Occipital lobe (tissue), 2 donors: ENCODE measurements around the gene ARMC9. TPM values are rescaled to one million over a fixed set of nuclear protein-coding genes. Genes with fewer than 3 reads are reported as not detected.
"Not testable (repeated sequence)": the region's sequence is repeated elsewhere in the genome, so short reads cannot be mapped to it uniquely, and the experiment has no call there.

Source experiments
- DNase-seq: peaks from one replicate; lab custom pipeline; 2025; lab: John Stamatoyannopoulos, UW
- total RNA-seq: library from RNA; depleted of rRNA; stranded (reverse); fragments of >200 nt; gene quantifications from one replicate; pipeline ENCODE4 v1.2.3, GENCODE V29; 2014

Gene ARMC9
- total RNA-seq, 1 donor from 2014 or later, result 16.1 TPM

- DNase-seq, result no peak
These were observed 16.4 kb upstream of the ARMC9 start for GRCh38 chr2:231181860-231182512.

DNA sequence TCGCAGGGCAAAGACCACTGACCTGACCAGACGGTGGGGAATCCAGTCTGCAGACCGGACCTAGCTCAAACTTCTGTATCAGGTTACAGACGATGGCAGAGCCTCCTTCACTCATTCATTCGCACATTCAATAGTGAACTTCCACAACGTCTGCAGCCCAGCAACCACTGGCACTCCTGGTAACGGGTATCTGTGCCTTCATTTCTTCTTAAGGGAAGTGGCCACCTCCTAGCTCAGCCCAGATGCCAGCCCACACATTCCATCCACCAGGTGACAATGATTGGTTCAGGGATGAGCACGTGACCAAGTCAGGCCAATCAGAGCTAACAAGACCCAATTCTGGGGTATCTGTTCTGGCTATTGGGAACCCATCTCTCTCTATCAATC, 15.9 kb upstream of the ARMC9 start:
- DNase-seq, result no peak

DNA sequence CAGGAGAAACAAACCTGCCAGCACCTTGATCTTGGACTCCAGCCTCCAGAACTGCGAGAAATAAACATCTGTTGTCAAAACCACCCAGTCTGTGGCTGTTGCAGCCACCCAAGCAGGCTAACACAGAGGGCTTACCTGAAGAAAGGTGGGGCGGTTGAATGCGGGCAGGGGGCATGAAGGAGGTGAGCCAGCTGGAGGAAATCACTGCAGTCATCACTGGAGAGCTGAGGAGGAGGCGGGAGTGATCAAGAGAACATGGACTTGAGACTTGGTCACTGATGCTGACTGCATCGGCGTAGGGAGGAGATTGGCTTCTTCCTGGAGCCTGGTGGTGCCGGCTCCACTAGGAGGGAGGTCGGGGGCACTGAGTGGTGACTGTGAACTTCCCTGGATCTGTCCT, 14.6 kb upstream of the ARMC9 start:
- DNase-seq, result no peak

DNA sequence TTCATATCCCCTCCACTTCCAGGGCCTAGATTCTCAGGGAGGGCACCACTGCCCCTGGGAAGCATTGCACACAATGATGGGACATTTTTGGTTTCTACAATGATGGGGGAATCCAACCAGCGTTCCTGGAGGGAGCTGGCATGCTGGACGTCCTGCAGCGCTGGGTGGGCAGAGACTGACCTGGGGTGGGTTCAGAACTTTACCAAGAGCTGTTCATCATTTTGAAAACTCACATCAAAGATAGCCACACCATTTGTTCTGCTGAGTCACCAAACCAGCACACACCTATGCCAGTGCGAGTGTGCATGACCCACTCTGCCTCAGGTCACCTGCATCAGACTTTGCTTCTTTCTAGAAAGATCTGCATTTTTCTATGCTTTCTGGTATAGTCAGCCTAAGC, 14.1 kb upstream of the ARMC9 start:
- no peak for DNase-seq

GRCh38 chr2:231185050-231185725, 13.2 kb upstream of the ARMC9 start:
- DNase-seq, result no peak

- no peak for DNase-seq
These were observed 12.5 kb upstream of the ARMC9 start for GRCh38 chr2:231185886-231186285.

GRCh38 chr2:231186325-231186724, 12.1 kb upstream of the ARMC9 start:
- DNase-seq, result no peak

DNA sequence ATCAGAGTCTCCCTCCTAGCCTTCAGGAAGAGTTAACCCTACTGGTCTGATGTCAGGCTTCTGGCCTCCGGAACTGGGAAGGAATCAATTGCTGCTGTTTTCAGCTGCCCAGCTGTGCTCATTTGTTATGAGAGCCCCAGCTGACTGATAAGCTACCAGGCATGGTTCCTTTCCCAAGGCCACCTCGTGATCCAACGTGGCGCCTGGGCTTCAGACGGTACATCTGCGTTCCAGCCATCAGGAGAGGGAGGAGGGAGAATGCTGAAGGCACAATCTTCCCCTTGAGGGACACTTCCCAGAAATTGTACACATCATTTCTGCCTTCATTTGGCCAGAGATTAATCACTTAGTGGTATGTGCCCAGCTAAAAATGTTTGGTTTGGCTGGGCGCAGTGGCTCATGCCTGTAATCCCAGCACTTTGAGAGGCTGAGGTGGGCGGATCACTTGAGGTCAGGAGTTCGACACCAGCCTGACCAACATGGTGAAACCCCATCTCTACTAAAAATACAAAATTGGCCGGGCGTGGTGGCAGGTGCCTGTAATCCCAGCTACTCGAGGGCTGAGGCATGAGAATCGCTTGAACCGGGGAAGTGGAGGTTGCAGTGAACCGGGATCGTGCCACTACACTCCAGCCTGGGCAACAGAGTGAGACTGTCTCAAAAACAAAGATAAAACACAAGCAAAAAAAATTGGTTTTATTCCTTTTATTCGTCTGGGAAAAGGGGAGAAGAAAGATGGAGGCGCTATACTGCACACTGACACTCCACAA, 10.5 kb upstream of the ARMC9 start:
- DNase-seq, result no peak

GRCh38 chr2:231188506-231189170, 9.8 kb upstream of the ARMC9 start:
- no peak for DNase-seq

DNA sequence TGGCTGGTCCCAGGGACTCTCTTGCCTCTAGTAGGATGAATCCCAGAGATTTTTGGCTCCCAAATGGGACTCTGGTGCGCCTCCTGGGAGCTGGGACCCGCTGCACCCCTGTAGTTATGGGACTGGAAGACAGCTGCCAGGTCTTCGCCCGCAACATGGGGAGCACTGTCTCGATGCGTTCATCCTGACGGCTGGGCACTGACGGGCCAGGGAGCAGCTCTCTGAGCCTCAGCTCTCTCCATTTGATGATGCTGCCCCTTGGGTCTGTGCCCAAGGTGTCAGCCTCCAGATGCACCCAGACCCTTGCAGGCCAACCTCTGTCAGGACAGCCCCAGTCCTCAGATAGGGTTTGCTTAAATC, 9.3 kb upstream of the ARMC9 start:
- no peak for DNase-seq

DNA sequence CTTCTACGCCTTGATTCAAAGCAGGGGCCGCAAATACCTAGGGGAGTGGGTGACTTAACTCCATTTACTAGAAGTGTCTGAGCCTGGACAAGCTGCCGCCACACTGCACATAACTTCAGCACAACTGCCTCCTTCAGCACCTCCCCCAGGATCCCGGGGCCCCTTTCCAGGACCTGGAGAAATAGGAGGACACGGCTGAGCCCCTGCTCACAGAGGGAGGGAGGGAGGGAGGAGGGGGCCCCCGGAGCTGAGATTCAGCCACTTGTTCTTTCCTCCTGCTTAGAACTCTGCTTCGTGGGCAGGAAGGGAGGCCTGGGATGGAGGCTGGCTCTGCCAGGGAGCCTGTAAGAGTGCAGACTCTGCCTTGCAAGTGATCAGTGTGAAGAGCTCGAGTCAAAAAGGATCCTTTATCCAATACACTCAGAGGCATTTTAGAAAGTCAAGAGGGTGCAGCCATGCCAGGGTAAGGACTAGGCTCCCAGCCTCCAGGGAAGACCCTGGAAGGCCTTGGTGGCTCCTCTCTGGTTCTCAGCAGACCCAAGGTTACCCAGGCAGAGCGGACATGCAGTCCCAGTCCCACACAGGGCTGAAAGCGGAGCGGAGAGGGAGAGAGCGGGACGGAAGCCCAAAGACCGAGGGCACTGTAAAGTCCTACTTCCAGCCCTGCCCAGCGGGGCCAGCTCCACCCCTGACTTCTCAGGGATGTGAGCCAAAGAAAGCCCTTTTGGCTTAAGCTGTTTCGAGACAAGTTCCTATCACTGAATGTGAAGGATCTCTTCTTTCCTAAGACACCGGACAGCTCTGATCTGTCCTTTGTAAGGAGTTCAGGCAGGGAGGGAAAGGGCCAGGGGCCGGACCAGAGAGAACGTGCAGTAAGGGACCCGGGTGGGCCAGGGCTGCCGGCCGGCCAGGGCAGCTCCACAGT, 8.6 kb upstream of the ARMC9 start:
- DNase-seq, result no peak

DNA sequence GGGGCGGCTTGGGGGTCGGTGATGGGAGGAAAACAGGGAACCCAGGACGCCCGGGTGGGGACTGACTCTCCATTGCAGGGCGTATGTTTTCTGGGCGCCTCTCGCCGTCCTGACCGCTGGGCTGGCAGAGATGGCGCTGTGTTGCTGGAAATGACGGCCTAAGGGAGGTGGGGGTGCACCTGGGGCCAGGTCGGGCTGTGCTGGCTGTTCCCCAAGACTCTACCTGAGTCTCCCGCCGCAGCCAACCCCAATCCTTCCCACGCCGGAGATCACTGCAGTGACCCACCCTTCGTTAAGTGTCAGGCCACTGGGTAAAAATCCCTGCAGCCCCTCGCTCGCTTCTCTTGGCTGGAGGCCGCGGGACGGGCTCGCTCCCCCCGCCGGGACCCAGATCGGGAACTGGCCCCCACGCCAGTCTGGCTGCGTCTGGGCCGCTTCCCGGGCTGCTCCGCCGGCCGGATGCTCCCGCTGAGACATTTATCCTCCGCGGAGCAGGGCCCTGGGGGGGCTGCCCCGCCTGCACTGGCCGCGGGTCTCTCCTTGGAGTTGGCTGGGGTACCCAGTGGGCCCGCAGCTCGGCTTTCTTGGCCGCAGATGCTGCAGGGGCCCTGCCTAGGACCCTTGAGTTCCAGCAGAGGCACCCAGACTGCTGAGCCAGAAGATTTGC, 7.8 kb upstream of the ARMC9 start:
- DNase-seq, result no peak

GRCh38 chr2:231191896-231192872, 6.2 kb upstream of the ARMC9 start:
- DNase-seq, result no peak

- no peak for DNase-seq
These were observed 5.2 kb upstream of the ARMC9 start for GRCh38 chr2:231193216-231193615.

- DNase-seq, result no peak
These were observed 1.8 kb upstream of the ARMC9 start for GRCh38 chr2:231196592-231196991.

DNA sequence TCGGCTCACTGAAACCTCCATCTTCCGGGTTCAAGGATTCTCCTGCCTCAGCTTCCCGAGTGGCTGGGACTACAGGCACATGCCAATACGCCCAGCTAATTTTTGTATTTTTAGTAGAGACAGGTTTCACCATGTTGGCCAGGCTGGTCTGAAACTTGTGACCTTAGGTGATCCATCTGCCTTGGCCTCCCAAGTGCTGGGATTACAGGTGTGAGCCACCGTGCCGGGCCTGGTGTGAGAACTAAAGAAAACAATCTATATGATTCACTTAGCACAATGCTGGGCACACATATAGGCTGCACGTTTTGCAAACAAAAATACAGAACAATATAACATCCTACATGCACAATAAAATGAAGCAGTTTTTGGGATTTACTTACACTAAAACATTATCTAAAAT, 1.2 kb upstream of the ARMC9 start:
- not testable (repeated sequence) for DNase-seq

DNA sequence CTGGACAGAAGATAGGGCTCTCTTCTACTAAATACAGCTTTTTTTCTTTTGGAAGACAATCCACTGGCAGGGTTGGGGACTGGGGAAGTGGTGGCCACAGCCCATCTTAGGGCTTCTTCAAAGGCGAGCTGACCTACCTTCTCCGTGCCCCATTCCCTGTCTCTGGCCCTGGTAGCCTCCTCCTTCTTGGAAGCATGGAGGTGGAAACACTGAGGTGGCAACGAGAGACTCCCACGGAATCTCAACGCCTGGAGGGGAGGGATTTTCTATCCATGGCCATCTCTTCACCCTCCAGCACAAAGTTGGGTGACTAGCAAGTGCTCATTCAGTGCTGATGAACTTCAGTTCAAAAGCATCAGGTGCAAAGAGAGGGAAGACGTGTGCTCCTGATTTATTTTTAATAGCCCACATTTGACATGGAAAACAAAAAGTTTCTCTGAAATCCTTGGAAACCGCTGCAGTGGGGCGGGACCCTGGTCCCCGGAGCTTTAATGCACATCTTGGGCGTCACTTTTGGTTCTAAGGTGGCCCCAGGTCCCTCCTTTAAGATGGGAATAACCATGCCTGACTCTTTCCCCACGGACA, 633 bp upstream of the ARMC9 start:
- DNase-seq, result no peak

- no peak for DNase-seq
These were observed 788 bp downstream of the ARMC9 start for GRCh38 chr2:231199219-231199618.
